GM21526 (cell line): ENCODE measurements around the gene ZNF670.

Experiments used
- ATAC-seq: cut with Tn5 transposase; IDR thresholded peaks from one replicate; pipeline ENCODE4 v1.9.1; 2021; ENCODE audit warnings: moderate library complexity; ENCODE audit not compliant: unreplicated experiment, low FRiP score

The ZNF670 gene

DNA sequence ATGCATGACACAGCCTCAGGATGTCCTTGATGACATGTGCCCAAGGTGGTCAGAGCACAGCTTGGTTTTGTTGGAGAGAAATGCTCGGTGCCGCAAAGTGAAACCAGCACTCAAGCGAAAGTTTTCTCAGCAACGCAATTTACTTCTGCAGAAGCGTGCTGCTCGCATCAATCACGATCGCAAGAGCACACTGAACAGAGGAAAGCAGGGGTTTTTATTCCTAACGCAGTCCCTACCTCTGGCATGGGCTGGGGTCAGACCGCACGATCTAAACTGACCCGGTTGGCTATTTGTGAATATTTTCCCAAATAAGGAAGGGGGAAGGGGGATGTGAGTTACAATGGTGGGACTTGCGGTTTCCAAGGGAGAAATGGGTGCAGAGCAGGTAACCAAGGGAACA lies 26.4 kb upstream of the ZNF670 start:
- no peak for ATAC-seq

DNA sequence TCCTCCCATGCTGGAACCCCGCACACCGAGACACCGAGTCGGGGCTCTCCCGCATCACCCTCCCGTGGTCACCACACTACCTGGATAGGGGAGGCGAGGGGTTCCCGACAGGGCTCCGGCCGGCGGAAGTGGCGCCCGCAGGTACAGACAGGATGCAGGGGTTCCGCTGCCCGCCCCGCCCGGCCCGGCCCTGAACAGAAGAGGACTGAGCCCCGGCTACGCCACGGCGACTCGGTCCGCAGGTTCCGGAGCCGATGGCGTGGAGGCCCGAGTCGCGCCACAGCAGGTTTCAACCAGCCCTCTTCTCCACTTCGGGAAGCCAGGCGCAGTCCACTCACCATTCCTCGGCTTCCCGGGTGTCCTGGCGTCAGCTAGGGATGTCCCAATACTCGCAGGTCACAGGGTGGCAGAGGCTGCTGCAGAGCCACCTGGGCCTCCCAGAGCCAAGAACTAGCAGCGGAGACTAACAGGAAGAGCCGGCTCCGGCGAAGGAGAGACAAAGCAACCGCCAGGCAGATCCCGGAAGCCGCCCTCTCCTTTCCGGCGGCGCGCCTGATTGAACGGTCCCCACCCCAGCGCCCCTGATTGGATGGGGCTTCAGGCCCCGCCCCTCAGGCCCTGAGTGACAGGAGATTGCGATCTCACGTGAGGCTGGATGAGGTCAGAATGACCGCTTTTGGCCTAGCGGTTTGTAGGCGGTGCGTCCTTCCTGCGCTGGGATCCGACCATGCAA lies 25.4 kb upstream of the ZNF670 start, which contains the start of gene ZNF669:
TSS of gene ZNF669 (minus strand) at position 498 of the 733 bp plus-strand sequence. CDS start at position 341, 157 bp downstream.
- peak; percentile 100 for ATAC-seq

DNA sequence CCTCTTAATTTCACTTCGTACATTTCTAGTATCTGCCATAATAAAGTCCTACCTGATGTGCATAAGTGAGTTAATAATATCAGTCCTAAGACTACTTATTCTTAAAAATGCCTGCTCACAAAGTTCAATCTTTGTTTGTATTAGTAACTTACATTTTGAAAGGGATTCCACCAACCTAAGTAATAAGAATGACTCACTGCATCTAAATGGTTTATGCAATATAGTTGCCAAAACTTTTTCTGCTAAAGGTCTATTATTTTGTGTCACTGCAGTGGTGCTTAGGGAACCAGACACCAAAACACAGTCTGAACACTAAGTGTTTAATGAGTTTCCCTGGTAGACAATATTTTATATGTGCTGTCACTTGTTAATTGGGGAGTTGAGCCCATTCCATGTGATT lies 23.8 kb upstream of the ZNF670 start:
- no peak for ATAC-seq

DNA sequence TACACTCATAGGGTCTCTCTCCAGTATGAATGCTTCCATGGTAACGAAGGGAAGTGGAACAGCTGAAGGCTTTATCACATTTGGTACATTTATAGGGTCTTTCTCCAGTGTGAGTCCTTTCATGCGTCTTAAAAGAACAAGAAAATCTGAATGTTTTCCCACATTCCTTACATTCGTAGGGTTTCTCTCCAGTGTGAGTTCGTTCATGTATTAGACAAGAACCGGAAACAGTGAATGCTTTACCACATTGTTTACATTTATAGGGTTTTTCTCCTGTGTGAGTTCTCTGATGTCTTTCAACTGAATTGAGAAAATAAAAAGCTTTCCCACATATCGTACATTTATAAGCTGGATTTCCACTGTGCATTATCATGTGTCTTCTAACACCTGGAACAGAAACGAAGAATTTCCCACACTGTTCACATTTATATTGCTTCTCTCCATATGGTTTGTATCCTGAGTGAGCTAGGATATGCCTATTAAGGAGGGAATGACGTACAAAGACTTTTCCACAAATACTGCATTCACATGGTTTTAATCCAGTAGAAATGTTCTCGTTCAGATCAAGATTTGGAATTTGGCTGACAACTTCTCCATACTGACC lies 22.2 kb upstream of the ZNF670 start:
- ATAC-seq, result no peak

DNA sequence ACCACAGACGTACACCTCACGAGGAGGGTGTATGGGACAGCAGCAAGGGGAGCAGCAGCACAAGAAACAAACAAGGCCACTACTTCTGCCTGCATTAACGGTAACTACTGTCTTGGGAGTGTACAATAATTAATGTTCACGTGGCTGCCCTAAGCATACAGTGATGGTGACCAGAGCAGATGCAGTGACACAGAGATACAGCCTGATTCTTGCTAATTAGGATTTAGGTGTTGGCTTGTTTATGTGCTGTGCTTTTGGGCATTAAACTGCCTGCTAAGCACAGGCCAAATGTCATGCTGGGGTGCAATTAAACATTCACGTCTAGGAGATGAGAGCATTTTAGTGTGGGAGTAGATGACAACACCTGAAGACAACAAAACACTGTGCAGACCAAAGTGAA lies 18.3 kb upstream of the ZNF670 start:
- no peak for ATAC-seq

DNA sequence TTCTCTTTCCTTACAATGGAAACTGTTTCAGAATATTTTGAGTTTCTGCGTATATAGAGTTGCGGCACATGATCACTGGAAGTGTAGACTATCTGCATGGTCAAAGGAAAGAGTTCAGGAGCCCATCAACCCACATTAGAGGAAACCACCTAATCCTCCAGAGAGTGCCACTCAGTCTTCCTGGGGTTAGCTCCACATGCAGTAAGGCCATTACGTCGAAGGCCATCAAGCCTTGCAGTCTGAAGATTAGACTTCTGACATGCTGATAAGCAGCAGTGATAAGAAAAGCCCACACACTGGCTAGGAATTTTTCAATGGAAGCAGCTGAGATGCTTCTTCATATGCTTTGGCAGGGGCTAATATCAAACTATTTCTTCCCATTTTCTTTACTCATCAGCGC lies 17.9 kb upstream of the ZNF670 start:
- no peak for ATAC-seq

DNA sequence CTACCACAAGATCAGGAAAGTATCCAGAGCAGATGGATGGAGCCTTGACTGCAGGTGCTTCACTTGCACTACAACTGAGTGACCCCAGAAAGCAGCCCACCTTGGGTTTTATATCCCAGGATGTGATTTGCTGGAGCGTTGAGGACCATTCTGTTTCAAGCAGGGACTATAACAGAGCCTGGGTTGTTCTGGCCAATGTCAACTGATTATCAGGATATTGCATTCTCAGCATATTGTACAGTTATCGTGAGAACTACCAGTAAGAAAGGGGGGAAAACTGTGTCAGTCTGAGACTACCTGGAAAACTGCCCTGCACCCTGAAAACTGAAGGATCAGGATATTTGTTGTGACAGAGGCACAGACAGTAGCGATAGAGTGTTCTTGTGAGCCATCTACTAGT lies 17.5 kb upstream of the ZNF670 start:
- ATAC-seq, result no peak

DNA sequence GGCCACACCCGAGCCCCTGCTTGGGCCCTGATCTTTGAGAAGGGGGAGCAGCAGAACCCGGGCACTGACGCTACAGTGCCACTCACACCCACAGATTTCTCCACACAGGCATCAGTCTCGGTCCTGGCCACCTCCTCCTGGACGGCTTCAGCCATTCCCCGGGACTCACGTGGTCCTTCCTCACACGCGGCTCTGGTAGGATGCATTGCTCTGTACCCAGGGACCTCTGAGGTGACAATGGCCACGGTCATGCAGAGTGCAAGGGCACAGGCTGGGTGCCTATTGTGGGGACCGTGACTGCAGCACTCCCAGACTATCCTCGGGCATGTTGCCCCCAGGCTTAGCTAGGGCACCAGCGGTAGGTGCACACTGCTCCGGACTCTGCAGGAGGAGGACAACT lies 11.8 kb upstream of the ZNF670 start:
- ATAC-seq, result no peak

DNA sequence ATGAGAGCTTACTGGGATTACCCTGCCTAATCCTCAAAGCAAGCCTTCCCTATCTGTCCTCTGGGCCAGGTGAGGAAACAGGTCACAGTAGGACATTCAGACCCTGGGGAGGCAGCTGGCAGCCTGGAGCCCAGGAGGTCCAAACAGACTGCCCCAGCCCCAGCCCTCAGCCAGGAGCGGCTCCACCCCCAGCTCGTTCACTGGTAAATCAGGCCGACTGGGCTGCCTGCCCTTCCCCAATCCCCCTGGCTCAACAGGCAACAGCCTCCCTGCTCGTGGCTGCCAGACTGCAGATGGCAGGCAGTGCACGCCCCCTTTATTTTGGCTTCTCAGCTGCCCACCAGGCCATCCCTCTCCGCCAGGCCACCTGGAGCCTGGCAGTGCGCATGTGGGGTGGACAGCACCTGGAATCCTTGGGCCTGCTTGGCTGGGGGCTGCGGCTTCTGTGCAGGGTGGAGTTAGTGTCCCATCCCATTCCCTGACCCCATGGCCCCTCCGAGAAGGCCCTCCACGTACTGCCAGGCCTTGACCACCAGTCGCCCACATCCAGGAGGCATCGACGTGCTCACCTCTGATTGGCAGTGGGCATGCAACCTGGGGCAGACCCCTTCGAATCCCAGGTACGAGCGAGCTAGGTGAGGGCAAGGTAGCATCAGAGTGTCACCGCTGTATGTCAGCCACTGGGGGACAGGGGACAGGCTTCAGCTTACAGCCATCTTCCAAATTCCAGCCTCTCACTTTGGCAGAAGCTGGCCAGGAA lies 11.2 kb upstream of the ZNF670 start:
- ATAC-seq, result no peak

DNA sequence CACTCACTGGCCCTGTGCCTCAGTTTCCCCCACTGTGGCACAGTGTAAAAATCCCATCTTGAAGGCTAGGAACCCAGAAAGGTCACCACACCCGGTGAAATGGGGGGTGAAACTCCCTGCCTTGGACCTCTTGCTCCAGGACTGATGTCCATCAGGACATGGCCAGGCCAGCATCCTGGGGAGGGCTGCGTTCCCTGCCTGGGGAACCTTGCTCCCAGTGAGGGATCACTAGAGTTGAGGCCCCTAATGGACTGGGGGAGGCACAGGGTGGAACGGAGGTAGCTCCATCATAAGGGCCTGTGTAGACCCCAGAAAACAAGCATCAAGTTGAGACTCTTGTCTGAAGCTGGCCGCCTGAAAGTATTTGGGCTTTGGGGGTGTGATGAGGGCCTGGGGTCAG lies 10.4 kb upstream of the ZNF670 start:
- ATAC-seq, result no peak

DNA sequence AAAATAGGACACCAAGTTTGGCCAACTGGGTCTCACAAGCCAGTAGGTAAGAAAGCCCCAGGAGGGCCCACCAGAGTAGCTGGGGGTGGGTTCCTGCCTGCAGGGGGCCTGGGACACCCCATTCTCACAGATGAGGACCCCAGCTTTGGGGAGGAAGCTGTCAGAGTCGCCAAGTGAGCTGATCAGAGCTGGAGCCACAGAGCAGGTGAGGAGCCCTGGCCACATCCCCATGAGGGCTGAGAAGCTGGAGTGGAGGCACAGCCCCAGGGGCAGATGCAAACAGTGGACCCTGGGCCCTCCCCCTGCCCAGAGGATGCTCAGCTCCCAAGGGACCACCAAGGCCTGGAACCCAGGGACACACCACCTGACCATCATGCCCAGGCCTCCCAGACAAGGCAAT lies 8.6 kb upstream of the ZNF670 start:
- ATAC-seq, result no peak

DNA sequence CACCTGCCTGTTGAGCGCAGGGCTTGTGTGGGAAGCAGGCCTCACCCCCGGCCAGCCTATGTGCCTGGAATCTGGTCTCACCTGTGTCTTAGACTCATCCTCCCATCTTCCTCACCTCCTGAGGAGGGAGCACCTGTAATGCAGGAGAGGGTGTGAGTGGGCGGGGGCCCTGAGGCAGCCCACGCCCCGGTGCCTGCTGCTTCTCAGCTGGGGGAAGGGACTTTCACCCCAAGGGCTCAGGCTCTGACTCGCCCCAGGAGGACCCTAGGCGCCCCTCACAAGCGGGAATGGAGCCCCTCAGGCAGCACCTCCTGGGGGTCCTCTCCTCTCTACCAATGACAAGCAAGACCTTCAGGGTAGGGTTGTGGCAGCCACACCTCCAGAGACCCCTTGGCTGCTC lies 6.7 kb upstream of the ZNF670 start:
- no peak for ATAC-seq

DNA sequence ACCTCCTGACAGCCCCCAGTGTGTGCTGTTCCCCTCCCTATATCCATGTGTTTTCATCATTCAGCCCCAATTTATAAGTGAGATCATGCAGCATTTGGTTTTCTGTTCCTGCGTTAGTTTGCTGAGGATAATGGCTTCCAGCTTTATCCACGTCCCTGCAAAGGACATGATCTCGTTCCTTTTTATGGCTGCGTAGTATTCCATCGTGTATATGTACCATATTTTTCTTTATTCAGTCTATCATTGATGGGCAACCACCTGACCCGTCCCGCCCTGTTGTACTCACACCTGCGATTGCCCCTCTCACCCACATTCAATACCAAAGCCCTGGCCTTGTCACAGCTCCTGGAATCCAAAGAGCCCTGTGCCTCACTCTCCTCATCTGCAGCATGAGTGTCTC lies 6.2 kb upstream of the ZNF670 start:
- ATAC-seq, result no peak

DNA sequence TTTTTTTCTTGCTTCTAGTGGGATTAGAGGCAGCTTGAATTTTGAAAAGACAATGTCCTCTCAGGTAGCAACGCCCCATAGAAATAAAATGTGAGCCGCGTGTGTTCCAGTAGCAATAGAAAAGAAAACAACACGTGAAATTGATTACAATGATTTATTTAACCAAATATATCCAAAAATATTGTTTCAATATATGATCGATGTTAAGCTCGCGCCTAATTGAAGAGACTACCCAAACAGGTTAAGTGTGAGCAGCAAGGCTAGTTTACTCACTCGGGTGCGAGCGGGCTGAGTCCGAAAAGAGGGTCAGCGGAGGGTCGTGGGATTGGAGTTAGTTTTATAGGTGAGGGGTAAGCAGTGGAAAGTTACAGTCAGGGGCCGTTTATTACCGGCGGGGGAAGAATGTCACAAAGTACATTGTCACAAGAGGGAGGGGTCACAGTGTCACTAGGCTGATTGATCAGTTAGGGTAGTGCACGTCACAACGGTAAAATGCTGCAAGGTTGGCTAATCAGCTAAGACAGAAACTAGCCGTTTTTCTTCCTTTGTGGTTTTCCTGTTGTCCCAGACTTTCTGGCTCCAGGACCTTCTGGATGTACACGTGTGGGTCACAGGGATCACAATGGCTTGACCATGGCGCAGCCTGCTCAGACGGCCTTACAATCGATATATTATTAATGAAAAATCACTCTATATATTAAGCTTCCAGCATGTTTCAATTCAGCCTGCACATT lies 697 bp upstream of the ZNF670 start:
- no peak for ATAC-seq

DNA sequence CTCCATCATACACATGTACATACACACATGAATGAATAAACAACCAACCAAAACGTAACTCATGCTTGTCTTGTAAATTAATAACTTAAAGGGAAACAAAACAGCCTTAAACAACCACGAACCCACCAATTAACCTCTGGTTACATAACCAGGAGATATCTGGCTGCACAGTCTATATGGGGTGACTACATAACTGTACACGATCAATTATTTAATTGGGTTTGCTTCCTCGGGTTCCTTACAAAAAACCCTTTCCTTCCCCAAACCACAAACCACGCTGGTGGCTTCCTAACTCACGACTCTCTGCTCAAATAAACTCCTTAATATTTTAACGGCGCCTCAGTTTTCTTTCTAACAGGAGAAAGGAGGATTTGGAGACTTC lies 744 bp downstream of the ZNF670 start:
- ATAC-seq, result no peak

DNA sequence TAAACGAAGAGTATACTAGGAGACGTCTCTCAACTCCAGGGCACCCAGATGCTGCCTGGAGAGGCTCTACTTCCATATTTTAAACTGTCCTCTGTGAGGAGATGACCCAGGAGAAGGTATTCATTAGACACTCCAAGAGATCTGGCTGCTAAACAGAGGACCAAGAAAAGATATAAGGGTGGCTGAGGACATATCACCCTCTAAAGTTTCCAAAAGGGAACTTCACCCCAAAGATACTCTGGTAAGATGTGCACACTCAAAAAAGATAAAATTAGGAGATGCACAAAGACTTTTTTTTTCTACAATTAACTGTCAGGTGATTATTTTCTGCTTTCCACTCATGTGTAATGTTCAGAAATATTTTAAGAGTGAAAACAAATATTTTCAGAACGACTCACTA lies 1.4 kb downstream of the ZNF670 start:
- ATAC-seq, result no peak

DNA sequence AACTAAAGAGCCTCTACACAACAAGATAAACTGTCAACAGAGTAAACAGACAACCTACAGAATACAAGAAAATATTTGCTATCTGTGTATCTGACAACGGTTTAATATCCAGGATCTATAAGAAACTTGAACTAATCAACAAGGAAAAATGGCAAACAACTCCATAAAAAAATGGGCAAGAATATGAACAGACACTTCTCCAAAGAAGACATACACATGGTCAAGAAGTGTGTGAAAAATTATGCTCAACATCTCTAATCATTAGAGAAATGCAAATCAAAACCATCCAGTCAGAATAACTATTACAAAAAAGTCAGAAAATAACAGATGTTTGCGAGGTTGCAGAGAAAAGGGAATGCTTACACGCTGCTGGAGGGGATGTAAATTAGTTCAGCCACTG lies 8.0 kb downstream of the ZNF670 start:
- ATAC-seq, result no peak

DNA sequence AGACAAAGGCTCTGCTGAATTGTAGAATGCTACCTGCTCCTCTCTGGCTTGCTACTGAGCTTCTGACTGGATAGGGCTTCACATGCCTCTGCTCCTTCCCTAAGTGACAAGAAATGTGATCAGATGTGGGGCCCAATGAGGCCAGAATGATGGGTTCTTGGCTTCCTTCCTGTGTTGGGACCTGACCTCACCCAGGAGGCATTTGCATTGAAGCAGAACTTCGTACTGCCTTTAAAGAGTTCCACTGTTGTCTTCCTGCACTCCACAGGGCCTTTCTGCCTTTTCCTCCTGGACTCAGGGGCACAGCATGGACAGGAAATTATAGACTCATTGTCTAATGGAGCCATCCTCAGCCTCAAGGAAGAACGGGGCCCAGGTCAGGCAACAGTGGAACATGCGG lies 14.3 kb downstream of the ZNF670 start:
- ATAC-seq, result no peak

DNA sequence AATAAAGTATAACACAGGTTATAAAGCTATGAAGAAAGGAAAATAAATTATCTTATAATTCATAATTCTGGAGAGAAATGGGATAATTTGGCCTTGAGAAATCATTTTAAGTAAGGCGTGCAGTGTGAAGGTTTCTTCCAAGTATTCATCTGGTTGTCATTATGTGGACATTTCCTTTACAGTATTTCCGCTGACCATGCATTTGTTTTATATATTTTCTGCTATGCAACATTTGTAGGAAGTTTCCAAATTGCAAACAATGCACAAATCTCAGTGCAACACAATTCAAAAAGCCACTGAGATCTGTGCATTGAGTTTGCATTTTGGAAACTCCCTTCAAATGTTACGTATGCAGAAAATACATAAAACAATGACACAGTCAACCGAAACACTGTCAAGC lies 17.8 kb downstream of the ZNF670 start:
- no peak for ATAC-seq

DNA sequence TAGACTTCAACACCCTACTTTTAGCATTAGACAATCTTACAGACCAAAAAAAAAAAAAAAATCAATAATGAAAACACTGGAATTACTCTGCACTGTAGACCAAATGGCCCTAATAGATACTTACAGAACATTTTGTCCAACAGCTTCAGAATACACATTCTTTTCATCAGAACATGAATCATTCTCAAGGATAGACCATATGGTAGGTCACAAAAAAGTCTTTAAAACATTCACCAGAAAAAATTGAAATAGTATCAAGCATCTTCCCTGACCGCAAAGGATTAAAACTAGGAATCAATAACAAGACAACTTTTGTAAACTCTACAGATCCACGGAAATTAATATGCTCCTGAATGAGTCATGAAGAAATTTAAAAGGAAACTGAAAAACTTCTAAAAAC lies 22.5 kb downstream of the ZNF670 start:
- ATAC-seq, result no peak

DNA sequence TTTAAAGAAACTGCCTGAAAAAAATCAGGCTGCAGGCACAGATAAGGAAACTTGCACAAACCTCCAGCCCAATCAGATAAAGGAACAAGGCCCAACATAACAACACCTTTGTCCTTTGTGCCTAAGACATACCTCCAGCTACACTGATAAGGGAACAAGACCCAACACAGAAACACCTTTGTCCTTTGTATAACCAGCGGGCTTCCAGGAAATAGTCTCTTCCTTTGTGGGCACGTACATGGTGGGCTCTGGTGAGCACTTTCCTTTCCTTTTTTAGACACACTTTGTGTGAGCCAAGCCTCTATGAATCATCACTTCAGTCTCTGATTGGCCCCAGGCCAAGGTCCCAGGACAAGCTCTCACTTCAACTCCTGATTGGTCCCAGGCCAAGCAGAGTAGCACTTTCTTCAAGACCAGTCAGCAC lies 23.6 kb downstream of the ZNF670 start:
- ATAC-seq, result no peak
